ENCODE results near the gene B3GNT5. TPM values are rescaled to one million over a fixed set of nuclear protein-coding genes. Genes with fewer than 3 reads are reported as not detected.

B3GNT5 gene
- total RNA-seq, 1 experiment from 2014 or later = 7.7 TPM

DNA sequence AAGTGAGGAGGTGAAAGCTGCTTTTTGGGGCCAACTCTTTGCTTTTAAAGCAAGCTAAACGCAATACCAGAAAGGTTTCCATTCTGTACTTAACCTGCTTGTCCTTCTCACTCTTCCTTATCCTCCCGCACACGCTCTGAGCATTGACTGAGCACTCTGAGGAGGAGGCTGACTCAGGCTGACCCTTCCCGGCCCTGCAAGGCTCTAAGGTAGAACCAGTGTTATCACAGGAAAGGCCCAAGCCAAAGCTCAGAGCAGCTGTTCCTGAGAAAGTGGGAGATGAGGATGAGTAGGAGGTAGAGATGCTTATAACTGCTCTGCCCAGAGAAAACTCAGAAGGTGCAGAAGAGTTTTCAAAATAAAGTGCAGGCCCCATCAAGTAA lies 2.3 kb downstream of the B3GNT5 start:
- DNase-seq (ENCODE audit: low spot score) = no peak
- ChIA-PET POLR2A (no interaction called here), CTCF (interaction anchor here (1.0 to 1.4 kb wide), 2 partner anchors 10 to 127 kb away, joined by 4 to 5 read pairs; no protein-coding TSS in a partner anchor)
- peak; percentile 16 for ATAC-seq
- Mint-ChIP-seq H3K27ac (peak overlapping the region; percentile 40; the same call in 1 of the 2 replicates), H3K27me3 (ENCODE audit: low read depth) (peaks cover 29% of the 10 kb centered on the region), H3K36me3 (no peaks in the 10 kb centered on the region), H3K4me1 (peaks cover 18% of the 10 kb centered on the region), H3K4me3 (peak overlapping the region; percentile 79), H3K9me3 (no peaks in the 10 kb centered on the region)
- no peak for TF ChIP-seq CREB1 (CRISPR knock-in tag; IDR thresholded peaks at IDR 0.05)

- no peak for DNase-seq (ENCODE audit: low spot score)
- ChIA-PET CTCF (no interaction called here), POLR2A (no interaction called here)
- no peaks in the 10 kb centered on the region for H3K36me3 Mint-ChIP-seq
- no peak overlapping the region for H3K27ac Mint-ChIP-seq
- H3K27me3 Mint-ChIP-seq (ENCODE audit: low read depth) = peaks cover 16% of the 10 kb centered on the region
- H3K4me3 Mint-ChIP-seq = no peak overlapping the region
- TF ChIP-seq, protein P1, sequence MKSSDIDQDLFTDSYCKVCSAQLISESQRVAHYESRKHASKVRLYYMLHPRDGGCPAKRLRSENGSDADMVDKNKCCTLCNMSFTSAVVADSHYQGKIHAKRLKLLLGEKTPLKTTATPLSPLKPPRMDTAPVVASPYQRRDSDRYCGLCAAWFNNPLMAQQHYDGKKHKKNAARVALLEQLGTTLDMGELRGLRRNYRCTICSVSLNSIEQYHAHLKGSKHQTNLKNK (CRISPR knock-in tag; IDR thresholded peaks at IDR 0.05) = no peak
- TF ChIP-seq RORB (CRISPR knock-in tag; IDR thresholded peaks at IDR 0.05) = no peak
- TF ChIP-seq IRF2 (CRISPR knock-in tag; IDR thresholded peaks at IDR 0.05; ENCODE audit: borderline replicate concordance, low read depth) = no peak
- TF ChIP-seq ATF2 (CRISPR knock-in tag; IDR thresholded peaks at IDR 0.05; ENCODE audit: borderline replicate concordance, low read depth) = no peak
- TF ChIP-seq NFYB (CRISPR knock-in tag; conservative IDR thresholded peaks at IDR 0.05; ENCODE audit: low read depth) = no peak
- H3K9me3 Mint-ChIP-seq = no peaks in the 10 kb centered on the region
- ATAC-seq = no peak
- peaks cover 18% of the 10 kb centered on the region for H3K4me1 Mint-ChIP-seq
These were observed 6.0 kb downstream of the B3GNT5 start for GRCh38 chr3:183259087-183259486.

DNA sequence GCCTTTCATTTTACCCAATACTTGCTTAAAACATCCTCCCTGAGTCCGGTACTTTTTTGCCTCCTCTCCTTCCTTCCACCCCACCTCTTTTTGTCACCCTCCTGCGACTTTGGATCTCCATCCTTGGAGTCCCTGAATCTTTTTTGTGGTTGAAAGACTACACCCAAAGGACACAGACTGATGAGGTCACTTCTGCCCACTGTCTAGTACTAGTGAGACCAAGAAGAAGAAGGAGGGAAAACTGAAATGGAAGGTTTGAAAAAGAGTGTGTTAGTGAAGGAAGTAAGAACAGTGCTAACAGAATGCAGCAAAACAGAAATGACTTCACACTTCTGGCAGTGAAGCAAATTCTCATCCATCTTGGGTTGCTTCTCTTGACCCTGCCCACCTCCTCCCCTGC lies 6.6 kb downstream of the B3GNT5 start:
- Mint-ChIP-seq H3K4me3 (no peak overlapping the region), H3K36me3 (no peaks in the 10 kb centered on the region), H3K27me3 (ENCODE audit: low read depth) (peaks cover 15% of the 10 kb centered on the region), H3K27ac (no peak overlapping the region), H3K4me1 (peaks cover 18% of the 10 kb centered on the region), H3K9me3 (no peaks in the 10 kb centered on the region)
- ChIA-PET POLR2A (no interaction called here), CTCF (no interaction called here)
- DNase-seq (ENCODE audit: low spot score) = no peak
- TF ChIP-seq ATF6 (CRISPR knock-in tag; IDR thresholded peaks at IDR 0.05) (no peak), ZNF219 (CRISPR knock-in tag; IDR thresholded peaks at IDR 0.05; ENCODE audit: borderline replicate concordance) (no peak), ZNF423 (CRISPR knock-in tag; IDR thresholded peaks at IDR 0.05) (no peak), SOX15 (CRISPR knock-in tag; IDR thresholded peaks at IDR 0.05) (no peak)
- TF ChIP-seq, protein P2, sequence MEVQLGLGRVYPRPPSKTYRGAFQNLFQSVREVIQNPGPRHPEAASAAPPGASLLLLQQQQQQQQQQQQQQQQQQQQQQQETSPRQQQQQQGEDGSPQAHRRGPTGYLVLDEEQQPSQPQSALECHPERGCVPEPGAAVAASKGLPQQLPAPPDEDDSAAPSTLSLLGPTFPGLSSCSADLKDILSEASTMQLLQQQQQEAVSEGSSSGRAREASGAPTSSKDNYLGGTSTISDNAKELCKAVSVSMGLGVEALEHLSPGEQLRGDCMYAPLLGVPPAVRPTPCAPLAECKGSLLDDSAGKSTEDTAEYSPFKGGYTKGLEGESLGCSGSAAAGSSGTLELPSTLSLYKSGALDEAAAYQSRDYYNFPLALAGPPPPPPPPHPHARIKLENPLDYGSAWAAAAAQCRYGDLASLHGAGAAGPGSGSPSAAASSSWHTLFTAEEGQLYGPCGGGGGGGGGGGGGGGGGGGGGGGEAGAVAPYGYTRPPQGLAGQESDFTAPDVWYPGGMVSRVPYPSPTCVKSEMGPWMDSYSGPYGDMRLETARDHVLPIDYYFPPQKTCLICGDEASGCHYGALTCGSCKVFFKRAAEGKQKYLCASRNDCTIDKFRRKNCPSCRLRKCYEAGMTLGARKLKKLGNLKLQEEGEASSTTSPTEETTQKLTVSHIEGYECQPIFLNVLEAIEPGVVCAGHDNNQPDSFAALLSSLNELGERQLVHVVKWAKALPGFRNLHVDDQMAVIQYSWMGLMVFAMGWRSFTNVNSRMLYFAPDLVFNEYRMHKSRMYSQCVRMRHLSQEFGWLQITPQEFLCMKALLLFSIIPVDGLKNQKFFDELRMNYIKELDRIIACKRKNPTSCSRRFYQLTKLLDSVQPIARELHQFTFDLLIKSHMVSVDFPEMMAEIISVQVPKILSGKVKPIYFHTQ (CRISPR knock-in tag; IDR thresholded peaks at IDR 0.05) = no peak
- TF ChIP-seq, protein P1 (CRISPR knock-in tag; IDR thresholded peaks at IDR 0.05) = no peak
- TF ChIP-seq, protein P3, sequence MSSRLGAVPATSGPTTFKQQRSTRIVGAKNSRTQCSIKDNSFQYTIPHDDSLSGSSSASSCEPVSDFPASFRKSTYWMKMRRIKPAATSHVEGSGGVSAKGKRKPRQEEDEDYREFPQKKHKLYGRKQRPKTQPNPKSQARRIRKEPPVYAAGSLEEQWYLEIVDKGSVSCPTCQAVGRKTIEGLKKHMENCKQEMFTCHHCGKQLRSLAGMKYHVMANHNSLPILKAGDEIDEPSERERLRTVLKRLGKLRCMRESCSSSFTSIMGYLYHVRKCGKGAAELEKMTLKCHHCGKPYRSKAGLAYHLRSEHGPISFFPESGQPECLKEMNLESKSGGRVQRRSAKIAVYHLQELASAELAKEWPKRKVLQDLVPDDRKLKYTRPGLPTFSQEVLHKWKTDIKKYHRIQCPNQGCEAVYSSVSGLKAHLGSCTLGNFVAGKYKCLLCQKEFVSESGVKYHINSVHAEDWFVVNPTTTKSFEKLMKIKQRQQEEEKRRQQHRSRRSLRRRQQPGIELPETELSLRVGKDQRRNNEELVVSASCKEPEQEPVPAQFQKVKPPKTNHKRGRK (CRISPR knock-in tag; IDR thresholded peaks at IDR 0.05; ENCODE audit: borderline replicate concordance) = no peak
- TF ChIP-seq, protein P4, sequence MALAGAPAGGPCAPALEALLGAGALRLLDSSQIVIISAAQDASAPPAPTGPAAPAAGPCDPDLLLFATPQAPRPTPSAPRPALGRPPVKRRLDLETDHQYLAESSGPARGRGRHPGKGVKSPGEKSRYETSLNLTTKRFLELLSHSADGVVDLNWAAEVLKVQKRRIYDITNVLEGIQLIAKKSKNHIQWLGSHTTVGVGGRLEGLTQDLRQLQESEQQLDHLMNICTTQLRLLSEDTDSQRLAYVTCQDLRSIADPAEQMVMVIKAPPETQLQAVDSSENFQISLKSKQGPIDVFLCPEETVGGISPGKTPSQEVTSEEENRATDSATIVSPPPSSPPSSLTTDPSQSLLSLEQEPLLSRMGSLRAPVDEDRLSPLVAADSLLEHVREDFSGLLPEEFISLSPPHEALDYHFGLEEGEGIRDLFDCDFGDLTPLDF (CRISPR knock-in tag; IDR thresholded peaks at IDR 0.05) = no peak
- ATAC-seq = no peak
